NB4 (cell line): Measurements from ENCODE around the gene LIPH.

Source experiments
- CTCF ChIP-seq: IDR thresholded peaks from one replicate; pipeline ENCODE4 v1.5.1; 2012; ENCODE audit warnings: low read depth, low read length
- MYC ChIP-seq: IDR thresholded peaks from 2 replicates; pipeline ENCODE4 v1.6.1; 2011; ENCODE audit warnings: low read depth, low read length
- POLR2A ChIP-seq: IDR thresholded peaks from 2 replicates; pipeline ENCODE4 v1.6.1; 2011; ENCODE audit warnings: mild to moderate bottlenecking; ENCODE audit not compliant: insufficient read length; ENCODE audit errors: extremely low read depth

- TF ChIP-seq POLR2A (no peak), CTCF (no peak), MYC (no peak)
Measured at GRCh38 chr3:185484296-185484695, 68.1 kb downstream of the LIPH start.
